Hepatocyte (in vitro differentiated cells): ENCODE data around the gene FMOD.

ENCODE experiments used
- CTCF ChIP-seq: fragments of 200-600 bp; sonication (generic); IDR thresholded peaks from 2 replicates; pipeline ENCODE4 v1.5.1; 2016; ENCODE audit warnings: antibody characterized with exemption, mild to moderate bottlenecking; ENCODE audit not compliant: poor library complexity
- EZH2phosphoT487 ChIP-seq: fragments of 200-600 bp; sonication (generic); IDR thresholded peaks from one replicate; pipeline ENCODE4 v1.6.1; 2018; ENCODE audit warnings: antibody characterized with exemption, mild to moderate bottlenecking, low read depth, moderate library complexity; ENCODE audit not compliant: unreplicated experiment, severe bottlenecking

GRCh38 chr1:203346060-203346768 lies 4.7 kb downstream of the FMOD start:
- TF ChIP-seq CTCF (peak; percentile 20), EZH2phosphoT487 (no peak)
